Lung (tissue), 12 donors: ENCODE results near the gene KCNG2. TPM values are rescaled to one million over a fixed set of nuclear protein-coding genes. Genes with fewer than 3 reads are reported as not detected.

Experiments used
- ATAC-seq: fragments of 200-7000 bp; cut with Tn5 transposase; one replicate; pipeline ENCODE4 v1.9.1; 2020; ENCODE audit warnings: moderate number of reproducible peaks; ENCODE audit not compliant: insufficient read depth, low FRiP score
- DNase-seq, 3 donors: peaks; one replicate each; pipeline ENCODE4 v3.0.0-alpha.2; 2013 to 2017
- H3K27ac ChIP-seq, 2 donors: one replicate each; pipeline ENCODE4 v1.5.1; 2013; ENCODE audit warnings: mild to moderate bottlenecking in 2 of 2, moderate library complexity in 2 of 2, control low read depth in 1 of 2, inconsistent platforms in 1 of 2, low read depth in 1 of 2, low read length in 1 of 2
- H3K27me3 ChIP-seq, 3 donors: one replicate each; pipeline ENCODE4 v1.5.1; 2013; ENCODE audit warnings: low read length in 2 of 3; ENCODE audit not compliant: control insufficient read depth in 3 of 3, insufficient read depth in 3 of 3
- H3K36me3 ChIP-seq, 4 donors: one replicate each; pipeline ENCODE4 v1.5.1; 2013; ENCODE audit warnings: low read length in 4 of 4, mild to moderate bottlenecking in 1 of 4, moderate library complexity in 1 of 4; ENCODE audit not compliant: control insufficient read depth in 4 of 4, insufficient read depth in 4 of 4
- H3K4me1 ChIP-seq, 5 donors: one replicate each; pipeline ENCODE4 v1.5.1; 2013; ENCODE audit warnings: low read length in 5 of 5, mild to moderate bottlenecking in 2 of 5, moderate library complexity in 1 of 5; ENCODE audit not compliant: control insufficient read depth in 5 of 5, insufficient read depth in 5 of 5
- H3K4me3 ChIP-seq: one replicate; pipeline ENCODE4 v1.5.1; 2013; ENCODE audit warnings: mild to moderate bottlenecking, control low read depth, moderate library complexity
- H3K9ac ChIP-seq, 2 donors: one replicate each; pipeline ENCODE4 v1.5.1; 2013; ENCODE audit warnings: low read length in 2 of 2, control low read depth in 1 of 2; ENCODE audit not compliant: insufficient read depth in 1 of 2
- H3K9me3 ChIP-seq, 4 donors: one replicate each; pipeline ENCODE4 v1.5.1; 2013; ENCODE audit warnings: low read length in 3 of 4, mild to moderate bottlenecking in 1 of 4, moderate library complexity in 1 of 4; ENCODE audit not compliant: control insufficient read depth in 4 of 4, insufficient read depth in 3 of 4
- CTCF ChIP-seq: IDR thresholded peaks from 2 replicates; pipeline ENCODE4 v1.5.1; 2012; ENCODE audit warnings: mild to moderate bottlenecking; ENCODE audit errors: control extremely low read depth, extremely low read depth
- WGBS, 2 donors: extraction: QIAGEN DNeasy Blood & Tissue Kit; methylation state at CpG; one replicate each; pipeline ENCODE4 v1.1.7; 2013; 5-methylcytosine and 5-hydroxymethylcytosine counted together
- polyA plus RNA-seq, 2 donors: library from polyadenylated mRNA; stranded (reverse); fragments of 200-250 nt; gene quantifications; one replicate each; pipeline ENCODE4 v1.2.1, GENCODE V29; 2013
- total RNA-seq, 2 donors: library from RNA; depleted of rRNA in 1 of 2; stranded (reverse); fragments of >200 nt in 1 of 2; gene quantifications; one replicate each; pipeline ENCODE4 v1.2.1, GENCODE V29; 2014 to 2021
- donor health status: control.
- donor health status: control.
- donor health status: Bipolar disorder and iron deficiency.
- donor health status: healthy.
- donor health status: DM: yes; HTN: yes; CAD: no.

Gene KCNG2
- total and polyA plus RNA-seq, 4 donors: 0.16 to 1.8 (median 1.2) TPM

DNA sequence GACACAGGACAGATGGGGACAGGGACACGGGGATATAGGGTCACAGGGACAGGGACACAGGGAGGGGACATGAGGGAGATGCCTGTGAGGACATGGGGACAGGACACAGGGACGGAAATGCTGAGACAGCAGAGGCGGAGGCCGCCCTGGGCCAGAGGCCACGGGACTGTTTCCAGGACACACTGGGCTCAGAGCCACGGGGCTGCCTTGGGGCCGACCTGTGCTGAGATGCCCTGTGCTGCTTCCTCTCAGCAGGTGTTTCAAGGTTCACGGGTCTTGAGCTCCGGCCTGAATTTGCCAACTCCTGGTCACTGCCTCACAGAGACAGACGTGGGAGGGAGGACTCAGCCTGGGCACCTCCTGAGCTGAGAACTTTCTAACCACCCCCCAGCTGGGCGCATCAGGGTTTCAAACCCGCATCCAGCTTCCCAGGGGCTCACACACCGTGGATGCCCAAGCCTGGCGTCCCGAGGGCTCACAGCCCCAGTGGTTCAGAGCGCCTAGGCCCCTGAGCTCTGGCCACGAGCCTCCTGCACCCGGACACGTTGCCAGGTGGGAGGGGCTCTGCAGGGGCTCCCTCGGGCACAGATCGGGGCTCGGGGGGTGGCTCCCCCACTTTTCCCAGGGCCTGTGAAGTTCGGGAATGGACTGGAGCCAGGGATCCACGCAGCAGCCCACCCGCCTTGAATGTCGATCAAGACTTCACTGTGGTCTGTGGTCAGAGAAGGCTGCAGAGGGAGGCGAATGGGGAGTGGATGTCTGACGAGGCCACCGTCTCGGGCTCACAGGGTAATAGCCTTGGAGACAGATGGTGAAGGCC lies 89.7 kb downstream of the KCNG2 start:
- peaks cover 2 to 25% (median 10%) of the 10 kb centered on the region in 4 donors for H3K9me3 ChIP-seq
- no peak overlapping the region for H3K4me3 ChIP-seq
- no peaks in the 10 kb centered on the region for H3K4me1 ChIP-seq
- no peak overlapping the region for H3K27ac ChIP-seq
- H3K9ac ChIP-seq: no peak overlapping the region
- WGBS, 2 donors: 92 to 95% methylated on average over 30 of the region's 30 CpGs
- no peaks in the 10 kb centered on the region for H3K36me3 ChIP-seq
- no peaks in the 10 kb centered on the region for H3K27me3 ChIP-seq
- TF ChIP-seq CTCF: no peak
- no peak for DNase-seq
- no peak for ATAC-seq

DNA sequence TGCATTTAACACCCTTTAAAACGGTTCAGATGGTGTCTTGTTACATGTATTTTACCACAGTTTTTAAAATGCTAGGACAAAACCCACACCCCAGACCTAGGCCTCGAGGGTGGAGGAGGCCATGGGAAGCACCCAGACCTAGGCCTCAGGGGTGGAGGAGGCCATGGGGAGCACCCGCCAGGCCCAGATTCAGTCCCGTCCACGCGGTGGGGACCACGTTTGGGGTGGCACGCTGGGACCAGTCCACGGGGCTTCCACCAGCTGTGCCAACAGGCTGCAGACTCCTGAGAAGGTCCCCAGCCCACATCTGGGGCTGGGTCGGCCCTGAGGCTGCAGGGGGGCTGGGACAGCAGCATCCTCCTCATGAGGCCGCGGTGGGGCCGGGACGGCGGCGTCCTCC lies 90.3 kb downstream of the KCNG2 start:
- no peak for ATAC-seq
- no peak for DNase-seq
- 95% methylated on average over 16 of the region's 16 CpGs for WGBS, 2 donors

DNA sequence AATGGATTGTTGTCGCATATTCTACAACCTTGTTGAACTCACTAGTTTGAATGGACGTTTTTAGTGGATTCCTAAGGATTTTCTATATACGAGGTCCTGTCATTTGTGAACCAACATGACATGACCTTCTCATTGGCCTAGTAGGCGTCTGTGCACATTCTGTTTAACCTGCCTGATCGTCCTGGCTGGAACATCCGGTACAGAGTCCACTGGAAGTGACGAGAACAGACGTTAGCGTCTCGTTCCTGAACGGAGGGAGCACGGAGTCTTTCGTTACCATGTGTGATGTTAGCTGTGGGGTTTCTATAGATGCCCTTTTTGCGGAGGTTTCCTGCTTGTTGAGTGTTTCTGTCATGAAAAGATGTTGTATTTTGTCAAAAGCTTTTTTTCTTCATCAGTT lies 91.8 kb downstream of the KCNG2 start:
- no peak overlapping the region for H3K4me3 ChIP-seq
- ATAC-seq: no peak
- no peaks in the 10 kb centered on the region for H3K36me3 ChIP-seq
- TF ChIP-seq CTCF: no peak
- no peaks in the 10 kb centered on the region for H3K27me3 ChIP-seq
- H3K9ac ChIP-seq: no peak overlapping the region
- DNase-seq: no peak
- no peaks in the 10 kb centered on the region for H3K4me1 ChIP-seq
- 92 to 93% methylated on average over 14 of the region's 14 CpGs for WGBS, 2 donors
- H3K9me3 ChIP-seq: peaks cover 3 to 20% (median 13%) of the 10 kb centered on the region in 4 donors
- H3K27ac ChIP-seq: no peak overlapping the region

More for the DNA sequence above, 90.3 kb downstream of the KCNG2 start:
- Histone ChIP-seq H3K27ac (no peak overlapping the region), H3K4me3 (no peak overlapping the region), H3K9ac (no peak overlapping the region), H3K4me1 (no peaks in the 10 kb centered on the region), H3K36me3 (no peaks in the 10 kb centered on the region), H3K27me3 (no peaks in the 10 kb centered on the region), H3K9me3 (peaks cover 2 to 20% (median 10%) of the 10 kb centered on the region in 4 donors)
- TF ChIP-seq CTCF: no peak
